ENCODE data around the gene NACC1.

- TF ChIP-seq EP300 (IDR thresholded peaks at IDR 0.05; ENCODE audit: borderline replicate concordance), result no peak
- TF ChIP-seq TEAD4 (IDR thresholded peaks at IDR 0.05), result no peak
- TF ChIP-seq, protein P1, sequence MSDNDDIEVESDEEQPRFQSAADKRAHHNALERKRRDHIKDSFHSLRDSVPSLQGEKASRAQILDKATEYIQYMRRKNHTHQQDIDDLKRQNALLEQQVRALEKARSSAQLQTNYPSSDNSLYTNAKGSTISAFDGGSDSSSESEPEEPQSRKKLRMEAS (IDR thresholded peaks at IDR 0.05), result no peak
- TF ChIP-seq, protein P2, sequence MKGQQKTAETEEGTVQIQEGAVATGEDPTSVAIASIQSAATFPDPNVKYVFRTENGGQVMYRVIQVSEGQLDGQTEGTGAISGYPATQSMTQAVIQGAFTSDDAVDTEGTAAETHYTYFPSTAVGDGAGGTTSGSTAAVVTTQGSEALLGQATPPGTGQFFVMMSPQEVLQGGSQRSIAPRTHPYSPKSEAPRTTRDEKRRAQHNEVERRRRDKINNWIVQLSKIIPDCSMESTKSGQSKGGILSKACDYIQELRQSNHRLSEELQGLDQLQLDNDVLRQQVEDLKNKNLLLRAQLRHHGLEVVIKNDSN (IDR thresholded peaks at IDR 0.05), result no peak
- TF ChIP-seq RAD21 (IDR thresholded peaks at IDR 0.05; ENCODE audit: low read depth), result no peak
- no peak for TF ChIP-seq REST (IDR thresholded peaks at IDR 0.05; ENCODE audit: low read depth)
- TF ChIP-seq YY1 (IDR thresholded peaks at IDR 0.05; ENCODE audit: low read depth), result no peak
These were observed 18.0 kb upstream of the NACC1 start for GRCh38 chr19:13100031-13100588.
